Ascending aorta (tissue), 2 donors: ENCODE results near the gene TAS2R1. TPM values are rescaled to one million over a fixed set of nuclear protein-coding genes. Genes with fewer than 3 reads are reported as not detected.

Experiments used
- DNase-seq, 2 donors: peaks; one replicate each; pipeline ENCODE4 v3.0.0-alpha.2; 2019; ENCODE audit warnings: low spot score in 2 of 2
- H3K27ac ChIP-seq, 2 donors: fragments of 200-600 bp; sonication (generic); one replicate each; pipeline ENCODE4 v1.5.1; 2016 to 2017; ENCODE audit warnings: mild to moderate bottlenecking in 1 of 2
- H3K27me3 ChIP-seq: fragments of 200-600 bp; sonication (generic); one replicate; pipeline ENCODE4 v1.5.1; 2017
- H3K36me3 ChIP-seq, 2 donors: fragments of 200-600 bp; sonication (generic); one replicate each; pipeline ENCODE4 v1.5.1; 2016
- H3K4me1 ChIP-seq, 2 donors: fragments of 200-600 bp; sonication (generic); one replicate each; pipeline ENCODE4 v1.5.1; 2016 to 2017; ENCODE audit warnings: mild to moderate bottlenecking in 1 of 2
- H3K4me3 ChIP-seq, 2 donors: fragments of 200-600 bp; sonication (generic); one replicate each; pipeline ENCODE4 v1.5.1; 2016 to 2017; ENCODE audit warnings: mild to moderate bottlenecking in 1 of 2
- H3K9me3 ChIP-seq, 2 donors: fragments of 200-600 bp; sonication (generic); one replicate each; pipeline ENCODE4 v1.5.1; 2016
- CTCF ChIP-seq, 3 experiments: fragments of 200-600 bp in 2 of 3; fragments of 450-650 bp in 1 of 3; sonication (generic) in 2 of 3; IDR thresholded peaks; one replicate each; pipeline ENCODE4 v1.5.1; 2016 to 2019; ENCODE audit warnings: antibody characterized with exemption in 3 of 3, mild to moderate bottlenecking in 1 of 3, moderate library complexity in 1 of 3
- intact Hi-C: fragments of 100-400 bp; cut with DNase I; formaldehyde crosslinking; loops from one replicate; pipeline ENCODE4 v1.15.1; 2023
- total RNA-seq: library from RNA; depleted of rRNA; stranded (reverse); fragments of >200 nt; gene quantifications from one replicate; pipeline ENCODE4 v1.1.0, GENCODE V29; 2016

Gene TAS2R1
- total RNA-seq, 1 donor from 2014 or later = not detected

GRCh38 chr5:9617221-9617620 lies 12.9 kb downstream of the TAS2R1 start:
- TF ChIP-seq CTCF (IDR thresholded peaks at IDR 0.05) = no peak
- Histone ChIP-seq H3K36me3 (no peaks in the 10 kb centered on the region), H3K4me1 (peaks cover 2 to 6% of the 10 kb centered on the region in 2 donors), H3K9me3 (peaks cover 0 to 5% of the 10 kb centered on the region in 2 donors), H3K27me3 (no peaks in the 10 kb centered on the region), H3K27ac (no peak overlapping the region), H3K4me3 (no peak overlapping the region)
- intact Hi-C loops = no loop called here
- DNase-seq = no peak

DNA sequence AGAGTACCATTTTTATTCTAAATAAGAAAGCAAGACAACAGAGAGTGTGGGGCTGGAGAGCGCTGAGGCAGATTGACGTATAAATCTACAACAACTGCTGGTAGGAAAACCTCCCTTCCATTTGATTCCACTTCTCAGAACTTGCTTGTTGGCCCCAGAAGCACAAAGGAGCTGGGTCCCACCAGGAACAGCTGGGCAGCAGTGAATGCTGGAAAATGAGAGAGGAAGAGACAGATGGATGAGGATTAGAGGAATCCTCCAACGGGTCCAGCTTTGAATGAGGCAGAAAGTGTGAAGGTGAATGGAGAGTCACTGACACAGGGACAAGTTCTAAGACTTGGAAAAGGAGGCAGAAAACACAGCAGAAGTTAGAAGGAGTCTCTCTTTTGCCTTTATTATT lies 14.8 kb downstream of the TAS2R1 start:
- no peak for TF ChIP-seq CTCF (IDR thresholded peaks at IDR 0.05)
- intact Hi-C loops = no loop called here
- no peaks in the 10 kb centered on the region for H3K4me1 ChIP-seq
- no peak overlapping the region for H3K4me3 ChIP-seq
- no peak for DNase-seq
- H3K27me3 ChIP-seq = no peaks in the 10 kb centered on the region
- H3K9me3 ChIP-seq = peaks cover 0 to 8% of the 10 kb centered on the region in 2 donors
- no peak overlapping the region for H3K27ac ChIP-seq
- H3K36me3 ChIP-seq = no peaks in the 10 kb centered on the region

GRCh38 chr5:9613360-9613759 lies 16.8 kb downstream of the TAS2R1 start:
- no peak for TF ChIP-seq CTCF (IDR thresholded peaks at IDR 0.05)
- no peak for DNase-seq
- Histone ChIP-seq H3K4me3 (no peak overlapping the region), H3K9me3 (peaks cover 0 to 8% of the 10 kb centered on the region in 2 donors), H3K27me3 (no peaks in the 10 kb centered on the region), H3K27ac (no peak overlapping the region), H3K36me3 (no peaks in the 10 kb centered on the region), H3K4me1 (no peaks in the 10 kb centered on the region)
- intact Hi-C loops = no loop called here

GRCh38 chr5:9610969-9611368 lies 19.2 kb downstream of the TAS2R1 start:
- Histone ChIP-seq H3K4me3 (no peak overlapping the region), H3K9me3 (peaks cover 0 to 8% of the 10 kb centered on the region in 2 donors), H3K27me3 (no peaks in the 10 kb centered on the region), H3K27ac (no peak overlapping the region), H3K4me1 (no peaks in the 10 kb centered on the region), H3K36me3 (no peaks in the 10 kb centered on the region)
- DNase-seq = no peak
- intact Hi-C loops = no loop called here
- TF ChIP-seq CTCF (IDR thresholded peaks at IDR 0.05) = no peak

- H3K4me1 ChIP-seq = no peaks in the 10 kb centered on the region
- H3K9me3 ChIP-seq = peaks cover 0 to 8% of the 10 kb centered on the region in 2 donors
- intact Hi-C loops = no loop called here
- no peak for TF ChIP-seq CTCF (IDR thresholded peaks at IDR 0.05)
- no peak overlapping the region for H3K4me3 ChIP-seq
- H3K36me3 ChIP-seq = no peaks in the 10 kb centered on the region
- no peak overlapping the region for H3K27ac ChIP-seq
- DNase-seq = no peak
- no peaks in the 10 kb centered on the region for H3K27me3 ChIP-seq
Observed at GRCh38 chr5:9610364-9610763, 19.8 kb downstream of the TAS2R1 start.

DNA sequence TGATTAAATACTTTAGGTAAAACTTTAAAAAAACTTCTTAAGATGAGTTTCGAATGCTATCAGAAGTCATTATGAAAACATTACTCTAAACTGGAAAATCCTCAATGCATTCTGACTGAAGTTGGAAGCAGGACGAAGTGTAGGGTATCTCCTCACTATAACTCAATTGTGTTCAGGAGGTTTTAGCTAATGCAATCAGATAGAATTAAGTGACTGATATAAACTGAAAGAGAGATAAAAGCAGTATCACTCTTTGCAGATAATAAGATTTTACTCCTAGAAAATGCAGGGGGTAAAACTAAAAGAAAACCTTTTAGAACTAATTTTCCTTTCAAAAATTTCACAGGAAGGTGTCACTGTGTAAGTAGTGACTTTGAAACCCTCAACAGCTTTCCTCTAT lies 22.1 kb downstream of the TAS2R1 start:
- no peak overlapping the region for H3K4me3 ChIP-seq
- intact Hi-C loops = no loop called here
- no peaks in the 10 kb centered on the region for H3K36me3 ChIP-seq
- TF ChIP-seq CTCF (IDR thresholded peaks at IDR 0.05) = no peak
- no peaks in the 10 kb centered on the region for H3K4me1 ChIP-seq
- H3K9me3 ChIP-seq = peaks cover 0 to 8% of the 10 kb centered on the region in 2 donors
- no peaks in the 10 kb centered on the region for H3K27me3 ChIP-seq
- no peak for DNase-seq
- H3K27ac ChIP-seq = no peak overlapping the region
